SK-N-MC (cell line): ENCODE data around the gene UCP3.

Experiments used
- DNase-seq: peaks from one replicate; pipeline ENCODE4 v3.0.0-alpha.2; 2011; ENCODE audit warnings: low read depth, low spot score
- H3K27ac ChIP-seq: fragments of 200-600 bp; sonication (generic); 2 replicates; pipeline ENCODE4 v1.5.1; 2016; ENCODE audit warnings: mixed run types
- H3K36me3 ChIP-seq: fragments of 200-600 bp; sonication (generic); 2 replicates; pipeline ENCODE4 v1.6.1; 2017; ENCODE audit warnings: antibody characterized with exemption, low read length, mixed read lengths; ENCODE audit not compliant: insufficient read depth
- H3K4me3 ChIP-seq: fragments of 200-600 bp; sonication (generic); 2 replicates; pipeline ENCODE4 v1.5.1; 2016
- H3K9ac ChIP-seq: fragments of 200-600 bp; sonication (generic); 2 replicates; pipeline ENCODE4 v1.8.0; 2017; ENCODE audit warnings: mixed run types, mixed read lengths; ENCODE audit not compliant: insufficient read length
- H3K9me3 ChIP-seq: fragments of 200-600 bp; sonication (generic); 2 replicates; pipeline ENCODE4 v1.6.1; 2017; ENCODE audit warnings: low read depth, mild to moderate bottlenecking, antibody characterized with exemption, low read length, moderate library complexity, mixed read lengths
- EZH2 ChIP-seq: fragments of 200-600 bp; sonication (generic); IDR thresholded peaks from one replicate; pipeline ENCODE4 v1.6.1; 2017; ENCODE audit warnings: antibody characterized with exemption
- FOXP2 ChIP-seq: optimal IDR thresholded peaks from 2 replicates; pipeline ENCODE3; 2011; ENCODE audit warnings: mild to moderate bottlenecking, moderate library complexity; ENCODE audit not compliant: insufficient read depth; ENCODE audit errors: extremely low read length, control extremely low read depth
- POLR2AphosphoS5 ChIP-seq: IDR thresholded peaks from 2 replicates; pipeline ENCODE4 v1.6.1; 2012; ENCODE audit warnings: mild to moderate bottlenecking, low read depth, low read length, borderline replicate concordance

UCP3 gene

GRCh38 chr11:73961321-73961720 lies 47.6 kb downstream of the UCP3 start:
- Histone ChIP-seq H3K9me3 (no peaks in the 10 kb centered on the region), H3K9ac (no peak overlapping the region), H3K36me3 (no peaks in the 10 kb centered on the region), H3K27ac (no peak overlapping the region), H3K4me3 (no peak overlapping the region)
- DNase-seq, result no peak
- TF ChIP-seq POLR2AphosphoS5 (no peak), FOXP2 (no peak), EZH2 (no peak)

DNA sequence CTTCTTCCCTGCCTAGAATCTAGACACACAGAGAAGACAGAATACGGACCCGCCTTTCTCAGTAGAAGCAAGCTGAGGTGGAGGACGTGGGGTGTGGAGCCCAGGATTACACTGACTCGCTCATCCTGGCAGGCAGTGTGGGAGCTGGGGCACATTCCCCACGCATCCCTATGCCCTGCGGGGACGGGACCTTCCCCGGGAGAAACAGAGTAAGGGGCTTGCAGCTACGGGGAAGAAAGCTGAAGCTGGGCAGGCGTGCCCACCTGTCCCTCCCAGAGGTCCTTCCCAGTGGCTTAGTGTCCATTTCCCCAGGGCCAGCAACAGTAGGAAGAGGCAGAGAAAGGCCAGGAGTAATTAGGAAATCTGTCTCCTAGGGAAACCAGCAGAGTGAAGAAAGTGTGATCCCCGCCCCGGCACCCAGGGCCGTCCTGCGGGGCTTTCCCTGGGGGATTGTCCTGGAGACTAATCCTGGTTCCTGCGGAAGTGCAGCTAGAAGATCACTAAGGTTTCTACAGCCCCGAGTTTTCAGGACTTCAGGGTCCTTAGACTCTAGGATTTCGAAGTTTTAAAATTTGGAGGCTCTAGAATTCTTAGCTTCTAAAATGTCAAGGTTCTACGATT lies 50.3 kb downstream of the UCP3 start:
- H3K9ac ChIP-seq, result no peak overlapping the region
- no peak for TF ChIP-seq FOXP2
- TF ChIP-seq EZH2, result no peak
- no peak for TF ChIP-seq POLR2AphosphoS5

GRCh38 chr11:73957654-73958361 lies 51.1 kb downstream of the UCP3 start:
- Histone ChIP-seq H3K9me3 (no peaks in the 10 kb centered on the region), H3K4me3 (no peak overlapping the region), H3K9ac (no peak overlapping the region), H3K27ac (no peak overlapping the region), H3K36me3 (no peaks in the 10 kb centered on the region)
- TF ChIP-seq POLR2AphosphoS5, result no peak
- DNase-seq, result no peak

More for the DNA sequence above, 50.3 kb downstream of the UCP3 start:
- Histone ChIP-seq H3K4me3 (no peak overlapping the region), H3K27ac (no peak overlapping the region), H3K9me3 (no peaks in the 10 kb centered on the region), H3K36me3 (no peaks in the 10 kb centered on the region)
- DNase-seq, result no peak

GRCh38 chr11:73956876-73957653 lies 51.8 kb downstream of the UCP3 start:
- no peaks in the 10 kb centered on the region for H3K36me3 ChIP-seq
- DNase-seq, result no peak
- no peak overlapping the region for H3K27ac ChIP-seq
- no peak overlapping the region for H3K9ac ChIP-seq
- H3K9me3 ChIP-seq, result no peaks in the 10 kb centered on the region
- TF ChIP-seq EZH2 (no peak), POLR2AphosphoS5 (no peak), FOXP2 (no peak)
- H3K4me3 ChIP-seq, result no peak overlapping the region

DNA sequence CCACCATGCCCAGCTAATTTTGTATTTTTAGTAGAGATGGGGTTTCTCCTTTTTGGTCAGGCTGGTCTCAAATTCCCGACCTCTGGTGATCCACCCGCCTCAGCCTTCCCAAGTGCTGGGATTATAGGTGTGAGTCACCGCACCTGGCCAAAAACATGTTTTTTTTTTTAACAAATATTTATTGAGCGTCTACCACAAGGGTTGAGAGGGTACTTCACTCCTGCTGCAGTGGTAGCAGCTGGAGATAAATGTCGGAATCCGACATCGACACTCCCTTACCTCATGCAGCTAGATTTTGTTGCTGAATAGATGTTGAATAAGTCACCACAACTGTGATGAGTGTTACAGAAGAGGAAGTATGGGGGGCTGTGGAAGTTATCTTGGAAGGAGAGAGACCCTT lies 57.1 kb downstream of the UCP3 start:
- no peaks in the 10 kb centered on the region for H3K9me3 ChIP-seq
- H3K9ac ChIP-seq, result no peak overlapping the region
- no peak for TF ChIP-seq POLR2AphosphoS5
- TF ChIP-seq FOXP2, result no peak
- no peak for TF ChIP-seq EZH2
- H3K27ac ChIP-seq, result no peak overlapping the region
- no peak for DNase-seq
- no peaks in the 10 kb centered on the region for H3K36me3 ChIP-seq
- H3K4me3 ChIP-seq, result no peak overlapping the region

DNA sequence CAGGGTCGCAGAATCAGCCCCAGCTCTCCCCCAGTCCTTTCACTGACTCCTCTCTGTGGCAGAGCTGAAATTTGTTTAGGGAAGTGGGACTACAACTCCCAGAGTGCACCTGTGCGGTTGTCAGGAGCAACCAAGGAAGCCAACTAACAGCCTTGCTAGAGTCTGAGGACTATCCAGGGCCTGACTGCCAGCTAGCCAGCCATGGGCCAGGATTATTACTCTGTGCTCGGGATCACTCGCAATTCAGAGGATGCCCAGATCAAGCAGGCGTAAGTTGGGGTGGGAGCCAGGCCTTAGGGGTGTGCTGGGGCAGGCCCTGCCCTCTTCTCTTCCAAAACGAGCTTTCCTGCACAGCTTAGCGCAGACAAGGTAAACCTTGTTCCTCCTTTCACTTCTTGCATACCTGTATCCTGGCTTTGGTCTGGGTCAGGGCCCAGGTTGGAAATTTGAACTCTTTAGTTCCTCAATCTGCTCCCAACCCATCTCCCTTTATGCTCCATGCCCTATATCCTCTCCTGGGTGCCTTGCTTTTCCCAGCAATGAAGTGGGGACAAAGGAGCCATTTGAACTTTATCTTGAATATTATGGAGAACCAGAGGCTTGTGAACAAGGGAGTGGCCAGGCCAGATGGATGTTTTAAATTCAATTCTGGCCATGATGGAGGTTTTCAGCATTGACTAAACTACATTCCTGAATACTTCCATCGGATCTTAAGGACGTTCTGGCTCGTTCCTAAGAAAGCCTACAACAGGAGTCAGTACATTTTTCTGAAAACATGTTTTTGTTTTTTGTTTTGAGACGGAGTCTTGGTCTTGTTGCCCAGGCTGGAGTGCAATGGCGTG lies 57.8 kb downstream of the UCP3 start, which contains the start of gene DNAJB13:
DNAJB13 (plus strand) TSS at position 158 of the 842 bp plus-strand sequence; CDS start at position 202, 44 bp downstream.
- no peaks in the 10 kb centered on the region for H3K36me3 ChIP-seq
- H3K4me3 ChIP-seq, result no peak within 1 kb of the TSS
- H3K9ac ChIP-seq, result no peak within 1 kb of the TSS
- no peak for TF ChIP-seq FOXP2
- TF ChIP-seq POLR2AphosphoS5, result no peak
- TF ChIP-seq EZH2, result no peak
- H3K27ac ChIP-seq, result no peak within 1 kb of the TSS
- no peak for DNase-seq
- no peaks in the 10 kb centered on the region for H3K9me3 ChIP-seq
